Hematopoietic multipotent progenitor cell treated with erythropoietin and hydrocortisone succinate and interleukin-3 and kit ligand, for 17 days (in vitro differentiated cells): ENCODE data around the gene PHF21A.
"Not testable (repeated sequence)": the region's sequence is repeated elsewhere in the genome, so short reads cannot be mapped to it uniquely, and the experiment has no call there.

Source experiments
- DNase-seq: peaks from one replicate; pipeline ENCODE4 v3.0.0-alpha.2; 2015; ENCODE audit warnings: low spot score

Gene PHF21A

DNA sequence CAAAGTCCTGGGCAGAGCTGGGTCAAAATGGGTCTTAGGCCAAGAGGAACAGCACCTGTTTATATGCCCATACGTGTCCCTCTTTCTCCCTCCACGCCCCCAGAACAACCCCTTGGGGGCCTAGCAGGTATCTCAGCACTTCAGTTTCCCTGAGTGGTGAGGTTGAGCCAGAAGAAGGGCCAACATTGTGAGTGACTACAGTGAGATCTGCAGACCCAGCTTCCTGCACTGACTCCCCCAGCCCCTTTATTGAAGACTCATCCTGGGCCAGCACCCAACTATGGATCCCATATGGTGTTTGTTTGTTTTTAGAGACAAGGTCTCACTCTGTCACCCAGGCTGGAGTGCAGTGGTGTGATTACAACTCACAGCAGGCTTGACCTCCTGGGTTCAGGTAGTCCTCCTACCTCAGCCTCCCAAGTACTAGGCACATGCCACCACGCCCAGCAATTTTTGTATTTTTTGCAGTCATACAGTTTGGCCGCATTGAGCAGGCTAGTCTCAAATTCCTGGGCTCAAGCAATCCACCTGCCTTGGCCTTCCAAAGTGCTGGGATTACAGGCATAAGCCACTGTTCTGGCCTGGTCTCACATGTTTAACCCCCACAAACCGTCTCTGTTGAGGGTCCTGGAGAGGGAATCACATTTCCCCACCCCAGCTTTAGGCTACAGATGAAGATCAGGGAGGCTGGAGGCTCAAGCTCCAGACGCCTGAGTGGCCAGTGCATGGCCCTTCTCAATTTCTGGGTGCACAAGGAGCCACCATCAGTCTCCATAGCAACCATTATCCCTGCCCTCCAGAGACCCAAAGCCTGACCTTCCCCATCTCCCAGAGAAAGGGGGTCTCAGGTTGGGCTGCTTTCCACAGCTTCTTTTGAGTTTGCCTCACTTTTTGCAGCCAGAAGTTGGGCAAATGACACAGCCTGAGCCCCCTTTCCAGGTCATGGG lies 200.4 kb downstream of the PHF21A start:
- no peak for DNase-seq

DNA sequence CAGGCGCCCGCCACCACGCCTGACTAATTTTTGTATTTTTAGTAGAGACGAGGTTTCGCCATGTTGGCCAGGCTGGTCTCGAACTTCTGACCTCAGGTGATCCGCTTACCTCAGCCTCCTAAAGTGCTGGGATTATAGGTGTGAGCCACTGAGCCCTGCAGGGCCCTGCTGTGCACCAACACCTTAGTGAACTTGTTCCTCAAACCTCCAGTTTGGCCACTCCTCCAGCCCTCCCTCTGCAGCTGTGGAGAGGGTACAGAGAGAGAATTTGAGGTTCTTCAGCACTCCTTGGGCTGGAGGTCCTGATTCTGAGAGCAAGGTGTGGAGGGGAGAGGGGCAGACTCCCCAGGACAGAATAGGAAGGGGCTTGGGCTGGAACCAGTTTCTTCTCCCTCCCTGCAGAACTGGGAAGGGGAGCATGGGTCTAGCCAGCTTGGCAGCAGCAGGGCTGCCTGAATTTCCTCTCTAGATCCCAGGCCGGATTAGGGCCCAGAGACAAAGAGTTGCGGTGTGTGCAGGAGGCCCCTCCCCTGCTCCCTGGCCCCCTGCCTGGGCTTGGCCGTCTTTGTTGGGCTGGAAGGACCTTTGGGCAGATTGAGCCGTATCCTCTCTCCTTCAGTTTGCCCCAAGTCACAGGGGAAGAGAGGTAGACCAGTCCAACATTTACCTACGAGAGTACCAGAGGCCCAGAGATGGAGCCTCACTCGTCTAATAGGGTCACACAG lies 201.3 kb downstream of the PHF21A start:
- DNase-seq = no peak

DNA sequence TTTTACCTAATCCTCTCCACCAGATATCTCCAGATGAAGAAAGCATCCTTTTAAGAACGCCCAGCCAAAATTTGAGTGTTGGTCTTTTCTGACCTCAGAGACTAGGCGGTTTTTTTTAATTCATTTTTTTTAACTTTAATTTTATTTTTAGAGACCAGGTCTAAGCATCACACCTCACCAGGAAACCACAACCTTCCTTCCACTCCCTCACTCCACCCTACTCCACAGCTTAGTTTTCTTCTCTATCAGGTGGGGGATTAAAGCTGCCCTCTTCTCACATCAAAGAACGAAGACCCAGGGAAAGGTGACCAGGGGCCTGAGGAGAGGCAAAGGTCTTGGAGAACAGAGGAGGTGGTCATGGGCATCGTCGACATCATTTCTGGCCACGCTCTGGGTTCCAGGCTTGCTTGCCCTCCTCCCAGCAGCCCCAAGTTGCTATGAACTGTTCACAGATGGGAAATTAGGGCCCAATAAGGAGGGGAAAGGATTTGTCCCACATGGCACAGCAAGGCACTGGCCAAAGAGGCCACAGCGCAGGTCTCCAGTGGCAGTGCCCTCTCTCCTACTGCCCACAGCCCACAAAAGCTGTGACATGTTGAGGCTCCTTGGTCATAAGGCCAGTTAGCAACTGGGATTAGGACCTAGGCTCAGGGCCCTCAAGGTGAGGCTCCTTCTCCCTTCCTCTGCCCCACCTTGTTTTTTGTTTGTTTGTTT lies 202.1 kb downstream of the PHF21A start:
- no peak for DNase-seq

DNA sequence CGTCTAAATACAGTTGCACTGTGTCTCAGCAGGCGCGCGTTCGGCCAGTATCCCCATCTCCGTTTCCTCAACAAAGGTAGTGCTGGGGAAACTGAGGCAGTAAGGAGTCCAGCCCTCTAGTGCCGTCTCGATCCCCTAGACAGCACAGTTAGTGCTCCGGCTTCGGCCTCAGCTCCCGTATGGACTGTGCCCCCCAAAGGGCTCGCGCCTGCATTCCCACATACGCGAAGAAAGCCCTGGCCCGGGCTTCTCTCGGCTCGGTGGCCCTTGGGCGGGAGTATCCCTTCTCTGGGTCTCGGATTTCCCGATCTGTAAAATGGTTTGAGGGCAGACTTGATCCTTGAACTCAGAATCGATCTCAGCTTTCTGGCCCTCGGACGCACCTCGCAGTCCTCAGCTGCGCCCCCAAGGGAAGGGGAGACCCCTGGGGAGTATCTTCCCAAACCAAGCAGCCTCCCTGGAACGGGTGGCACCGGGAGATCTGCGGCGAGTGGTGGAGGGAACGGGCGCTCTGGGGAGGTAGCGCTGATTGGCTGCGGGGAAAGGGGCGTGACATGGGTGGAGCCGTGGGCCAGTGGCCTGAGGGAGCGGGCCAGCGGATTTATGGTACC lies 202.8 kb downstream of the PHF21A start:
- peak; percentile 64 for DNase-seq

DNA sequence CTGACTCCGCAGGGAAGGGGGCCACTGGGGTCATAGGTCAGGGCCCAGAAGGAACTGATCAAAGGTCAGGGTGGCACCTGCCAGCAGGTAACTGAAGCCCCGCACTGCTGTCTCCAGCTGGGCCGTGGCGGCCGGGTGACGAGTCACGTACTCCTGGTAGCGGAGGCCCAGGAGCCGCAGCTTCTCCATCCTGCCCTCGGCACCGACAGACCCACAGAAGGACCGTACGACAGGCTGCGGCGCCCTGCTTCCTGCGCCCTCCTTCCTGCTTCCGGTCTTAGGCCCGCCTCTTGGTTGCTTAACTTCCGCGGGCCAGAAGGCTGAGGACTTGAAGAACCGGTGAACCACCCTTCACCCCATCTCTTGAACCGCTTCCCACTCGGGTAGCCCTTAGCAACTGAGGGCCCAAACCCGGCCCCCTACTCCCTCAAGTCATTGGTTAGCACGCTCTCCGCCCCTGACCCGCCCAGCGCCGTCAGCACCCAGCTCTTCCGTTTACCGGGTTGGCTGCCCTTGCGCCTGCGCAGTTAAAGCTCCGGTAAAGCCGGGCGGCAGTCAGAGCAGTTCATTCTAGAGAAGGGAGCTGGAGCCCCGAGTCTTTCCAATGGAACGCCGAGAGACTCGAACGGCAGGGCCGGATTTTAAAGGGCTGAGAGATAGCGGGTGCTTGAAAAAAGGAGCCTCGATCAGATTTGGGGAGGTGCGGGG lies 203.5 kb downstream of the PHF21A start, which contains the start of gene PEX16:
TSS of gene PEX16 (minus strand) at position 255 of the 708 bp plus-strand sequence. CDS start at position 189, 66 bp downstream.
- DNase-seq = peak; percentile 96

DNA sequence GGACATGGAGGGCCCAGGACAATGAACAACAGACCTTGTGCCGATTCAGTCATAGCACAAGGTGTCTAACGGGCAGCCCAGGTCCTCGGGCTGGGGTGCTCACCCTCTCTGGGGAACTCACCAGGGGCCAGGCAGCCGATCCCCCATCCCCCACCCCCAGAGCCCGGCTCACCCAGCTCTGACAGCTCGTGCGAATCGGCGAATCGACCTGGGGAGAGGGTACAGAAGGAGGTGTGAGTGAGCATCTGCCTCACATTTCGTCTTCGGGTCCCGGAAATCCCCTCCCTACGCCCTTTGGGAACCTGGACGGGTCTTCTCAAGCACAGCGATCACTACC lies 204.0 kb downstream of the PHF21A start:
- no peak for DNase-seq

DNA sequence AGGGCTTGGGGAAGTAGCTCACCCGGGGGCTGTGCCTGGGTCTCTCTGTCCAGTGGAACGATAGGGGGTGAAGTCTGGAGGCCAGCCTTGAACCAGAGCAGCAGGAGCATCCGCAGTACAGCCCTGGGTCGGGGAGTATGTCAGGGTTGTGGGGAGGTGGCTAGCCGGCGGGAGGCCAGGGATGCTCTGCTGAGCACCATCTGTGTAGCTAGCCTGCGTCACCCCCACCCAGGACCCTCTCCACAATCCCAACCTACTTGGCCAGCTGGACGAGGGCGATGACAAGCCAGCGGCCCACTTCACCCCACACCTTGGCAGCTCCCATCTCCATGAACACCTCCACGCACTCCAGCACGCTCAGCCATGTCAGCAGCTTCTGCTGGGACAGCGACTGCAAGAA lies 205.8 kb downstream of the PHF21A start:
- no peak for DNase-seq

DNA sequence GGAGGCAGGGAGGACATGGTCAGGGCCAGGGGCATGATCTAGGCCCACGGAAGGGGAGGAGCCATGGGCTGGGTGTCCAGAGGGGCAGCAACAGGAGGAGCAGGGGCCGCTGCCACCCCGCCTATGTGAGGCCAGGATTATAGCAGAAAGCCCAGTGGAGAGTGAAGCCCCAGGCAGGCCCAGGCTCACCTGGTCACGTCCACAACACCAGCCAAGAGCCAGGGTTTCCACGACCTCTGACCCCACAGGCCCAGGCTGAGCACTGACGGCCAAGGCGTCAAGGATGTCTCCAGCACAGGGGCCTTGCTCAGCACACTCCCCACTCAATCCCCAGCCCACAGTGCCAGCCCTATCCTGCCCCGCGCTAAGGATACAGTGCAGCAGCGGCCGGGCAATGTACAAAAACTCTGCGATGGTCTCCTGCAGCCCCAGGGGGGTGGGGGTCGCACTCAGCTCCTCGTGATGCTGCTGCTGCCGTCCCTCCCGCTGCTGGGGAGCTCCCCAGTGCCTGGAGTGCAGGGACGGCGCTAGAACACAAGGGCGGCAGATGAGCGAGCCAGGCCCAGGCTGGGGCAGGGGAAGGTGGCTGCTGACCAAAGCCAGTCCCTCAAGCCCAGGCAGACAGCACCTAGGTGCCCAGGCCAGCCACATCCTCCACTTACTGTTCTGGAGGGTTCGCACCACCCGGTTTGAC lies 207.2 kb downstream of the PHF21A start:
- DNase-seq = no peak

DNA sequence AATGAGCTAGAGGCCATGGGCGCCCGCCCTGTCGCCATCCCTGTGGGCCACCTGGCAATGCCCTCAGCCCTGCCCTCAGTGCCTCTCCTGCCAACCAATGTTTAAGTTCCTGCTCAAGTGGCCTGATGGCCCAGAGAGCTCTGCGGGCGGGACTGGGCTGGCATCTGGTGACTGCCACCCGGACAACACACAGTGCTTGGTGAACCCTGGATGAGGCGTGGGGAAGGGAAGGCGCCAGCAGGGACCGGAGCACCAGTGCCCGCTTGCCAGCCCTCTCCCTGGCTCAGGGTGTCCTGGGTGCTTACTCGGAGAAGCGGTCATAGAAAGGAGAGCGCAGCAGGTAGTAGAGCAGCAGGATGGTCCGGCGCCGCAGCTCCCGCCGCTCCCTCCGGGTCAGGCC lies 207.7 kb downstream of the PHF21A start:
- DNase-seq = no peak

DNA sequence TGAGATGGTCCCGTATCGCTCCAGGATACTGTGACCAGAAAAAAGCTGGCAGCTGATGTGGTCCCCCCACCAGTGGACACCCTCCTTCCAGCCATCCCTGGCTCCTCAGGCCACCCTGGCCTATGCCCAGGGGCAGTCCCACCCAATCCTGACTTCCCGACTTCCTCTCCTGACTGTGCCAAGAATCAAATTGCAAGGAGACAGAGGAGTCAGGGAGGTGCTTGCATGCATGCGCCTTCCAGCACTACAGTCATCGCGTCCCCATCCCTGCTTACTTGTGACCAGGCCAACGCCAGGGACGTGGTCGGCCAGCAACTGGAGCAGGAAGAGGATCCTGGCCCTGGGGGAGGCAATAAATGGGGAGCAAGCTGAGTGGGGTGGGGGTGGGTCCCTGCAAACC lies 210.6 kb downstream of the PHF21A start:
- DNase-seq = no peak

DNA sequence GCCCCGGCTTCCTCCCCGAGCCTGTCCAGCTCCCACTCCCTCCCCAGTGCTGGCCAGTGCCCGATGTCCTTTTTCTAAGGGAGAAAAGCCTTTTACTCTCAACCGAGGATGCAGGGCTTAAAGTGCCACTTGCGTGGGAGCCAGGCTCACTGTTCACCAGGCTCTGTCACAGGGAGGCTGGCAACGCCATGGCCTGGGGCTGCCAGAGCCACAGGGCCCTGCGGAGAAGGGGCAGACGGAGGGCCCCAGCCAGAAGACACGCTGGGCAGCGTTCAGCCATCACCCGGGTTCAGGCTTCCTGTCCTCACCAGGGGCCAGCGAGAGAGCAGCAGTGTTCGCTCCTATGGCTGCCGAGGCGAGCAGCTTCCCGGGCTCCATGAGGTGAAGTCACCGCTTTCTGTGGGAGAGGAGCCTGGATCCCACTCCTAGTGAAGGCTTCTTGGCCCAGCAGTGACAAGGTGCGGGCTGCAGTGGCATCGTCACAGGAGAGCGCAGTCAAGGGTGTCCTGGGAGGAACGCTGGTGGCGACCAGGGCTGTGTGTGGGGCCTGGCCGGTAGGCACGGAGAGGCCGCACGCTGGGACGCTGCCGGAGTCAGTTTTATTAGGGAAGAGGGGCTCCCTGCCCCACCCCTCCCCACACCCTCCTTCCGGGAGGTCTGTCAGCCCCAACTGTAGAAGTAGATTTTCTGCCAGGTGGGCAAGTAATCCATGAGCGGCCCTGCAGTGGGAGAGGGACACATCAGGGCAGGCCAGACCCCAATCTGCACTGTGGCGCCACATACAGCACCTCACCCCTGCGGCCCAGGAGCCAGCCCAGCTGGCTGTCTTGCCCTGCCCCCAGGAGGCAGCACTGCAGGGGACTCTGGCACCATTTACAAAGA lies 211.4 kb downstream of the PHF21A start:
- DNase-seq = no peak

DNA sequence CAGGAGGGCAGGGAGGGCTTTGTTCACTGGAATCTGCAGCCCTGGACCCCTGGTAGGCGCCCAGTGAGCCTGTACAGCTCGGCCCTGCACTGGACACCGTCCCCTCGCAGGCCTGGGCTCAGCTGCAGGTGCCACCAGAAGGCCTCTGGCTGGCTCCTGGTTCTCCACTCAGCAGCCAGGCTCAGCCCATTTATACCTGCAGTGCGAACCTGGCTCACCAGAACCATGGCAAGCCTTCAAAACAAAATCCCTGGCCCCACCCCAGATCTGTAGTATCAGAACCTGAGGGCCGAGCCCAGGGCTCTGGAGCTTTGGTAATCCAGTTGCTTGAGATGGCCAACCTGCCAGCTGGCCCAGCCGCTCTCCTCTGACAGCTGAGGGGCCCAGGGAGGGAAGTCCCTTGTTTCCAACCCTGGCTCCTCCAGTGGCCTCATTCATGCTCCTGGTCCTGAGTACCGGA lies 213.3 kb downstream of the PHF21A start:
- DNase-seq = no peak

DNA sequence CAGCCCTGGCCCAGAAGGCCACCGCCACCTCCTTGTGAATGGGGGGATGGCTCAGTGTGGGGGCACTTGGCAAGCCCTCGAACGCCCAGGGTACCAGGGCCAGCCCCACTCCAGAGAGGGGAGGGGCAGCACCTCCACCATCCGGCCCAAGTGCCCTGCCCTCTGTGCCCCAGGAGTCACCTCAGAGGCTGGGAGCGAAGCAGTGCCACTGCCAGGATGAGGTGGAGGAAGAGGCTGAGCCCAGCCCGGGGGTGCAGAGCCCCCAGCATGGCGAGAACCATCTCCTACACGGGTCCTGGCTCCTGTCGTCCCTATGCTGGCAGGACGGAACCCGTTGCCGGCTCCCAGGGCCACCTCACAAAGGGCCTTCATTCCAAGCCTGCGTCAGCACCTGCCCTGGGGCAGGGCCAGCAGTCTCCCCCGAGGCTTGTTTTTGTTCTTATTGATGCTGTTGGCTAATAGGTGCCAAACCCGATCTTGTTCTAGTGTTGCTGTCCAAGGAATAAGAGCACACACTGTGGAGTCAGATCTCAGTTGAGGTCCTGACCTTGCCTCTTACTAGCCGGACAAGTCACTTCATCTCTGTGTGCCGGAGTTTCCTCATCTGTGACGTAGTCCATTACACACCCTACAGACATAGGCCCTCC lies 214.2 kb downstream of the PHF21A start, which contains the start of gene FREY1:
TSS of gene FREY1 (minus strand) at position 307 of the 647 bp plus-strand sequence. CDS start at position 281, 26 bp downstream.
- no peak for DNase-seq

DNA sequence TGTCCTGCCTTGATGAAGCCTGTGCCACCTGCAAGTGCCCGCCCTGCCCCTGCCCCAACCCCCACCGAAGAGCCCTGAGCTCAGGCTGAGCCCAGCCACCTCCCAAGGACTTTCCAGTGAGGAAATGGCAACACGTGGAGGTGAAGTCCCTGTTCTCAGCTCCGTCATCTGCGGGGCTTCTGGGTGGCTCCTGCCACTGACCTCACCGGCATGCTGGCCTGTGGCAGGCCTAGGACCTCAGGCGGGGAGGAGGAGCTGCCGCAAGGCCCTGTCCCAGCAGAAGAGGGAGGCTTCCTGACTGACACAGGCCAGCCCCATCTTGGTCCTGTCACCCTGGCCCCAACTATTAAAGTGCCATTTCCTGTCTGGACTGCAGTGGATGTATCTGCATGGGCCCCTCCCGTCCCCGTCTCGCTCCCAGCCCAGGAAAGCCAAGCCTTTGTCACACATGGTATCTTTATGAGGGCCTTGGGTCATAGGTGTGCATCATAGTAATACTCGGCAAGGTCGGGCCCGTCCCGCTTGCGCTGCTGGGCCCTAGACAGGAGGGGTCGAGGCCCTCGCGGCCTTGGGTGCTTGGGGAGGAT lies 215.1 kb downstream of the PHF21A start:
- DNase-seq = no peak

DNA sequence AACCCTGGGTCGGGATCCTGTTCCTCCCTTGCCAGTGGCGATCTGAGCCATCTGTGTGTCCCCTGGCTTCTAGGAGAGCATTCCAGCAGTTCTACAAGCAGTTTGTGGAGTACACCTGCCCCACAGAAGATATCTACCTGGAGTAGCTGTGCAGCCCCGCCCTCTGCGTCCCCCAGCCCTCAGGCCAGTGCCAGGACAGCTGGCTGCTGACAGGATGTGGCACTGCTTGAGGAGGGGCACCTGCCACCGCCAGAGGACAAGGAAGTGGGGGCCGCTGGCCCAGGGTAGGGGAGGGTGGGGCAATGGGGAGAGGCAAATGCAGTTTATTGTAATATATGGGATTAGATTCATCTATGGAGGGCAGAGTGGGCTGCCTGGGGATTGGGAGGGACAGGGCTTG lies 215.7 kb downstream of the PHF21A start:
- not testable (repeated sequence) for DNase-seq

DNA sequence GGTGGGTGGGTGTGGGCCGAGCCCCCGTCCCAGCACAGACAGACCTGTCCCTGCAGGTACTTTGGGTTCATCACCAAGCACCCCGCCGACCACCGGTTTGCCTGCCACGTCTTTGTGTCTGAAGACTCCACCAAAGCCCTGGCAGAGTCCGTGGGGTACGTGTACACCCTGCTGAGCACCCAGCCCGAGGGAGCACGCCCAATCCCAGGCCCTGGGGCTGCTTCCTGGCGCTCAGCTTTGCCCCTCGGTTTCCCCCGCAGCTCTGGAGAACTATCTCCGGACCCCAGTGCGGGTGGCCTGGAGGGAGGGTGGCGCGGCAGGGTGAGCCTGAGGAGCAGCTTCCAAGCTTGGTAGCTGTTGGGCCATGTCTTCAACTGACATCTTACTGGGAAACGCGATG lies 216.2 kb downstream of the PHF21A start:
- DNase-seq = no peak

DNA sequence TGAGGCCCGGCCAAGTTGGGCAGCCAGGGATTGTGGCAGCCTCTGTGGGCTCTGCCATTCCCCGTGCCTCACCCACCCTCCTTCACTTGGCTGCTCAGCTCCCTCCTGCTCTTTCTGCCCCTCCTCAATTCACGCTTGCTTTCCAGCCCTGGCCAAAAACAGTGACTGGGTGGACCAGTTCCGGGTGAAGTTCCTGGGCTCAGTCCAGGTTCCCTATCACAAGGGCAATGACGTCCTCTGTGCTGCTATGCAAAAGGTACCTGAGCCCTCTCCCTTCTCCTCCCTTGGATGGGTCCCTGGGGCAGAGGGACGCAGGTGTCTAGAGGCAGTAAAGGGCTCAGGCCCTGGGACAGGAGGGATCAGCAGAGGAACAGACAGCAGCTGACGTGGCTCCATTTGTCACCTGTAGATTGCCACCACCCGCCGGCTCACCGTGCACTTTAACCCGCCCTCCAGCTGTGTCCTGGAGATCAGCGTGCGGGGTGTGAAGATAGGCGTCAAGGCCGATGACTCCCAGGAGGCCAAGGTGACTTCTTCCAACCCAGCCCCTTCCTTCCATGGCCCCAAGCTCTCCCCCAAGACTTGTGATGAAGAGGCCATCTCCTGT lies 216.8 kb downstream of the PHF21A start:
- no peak for DNase-seq
